WTC11 (cell line): Measurements from ENCODE around the gene CFAP77.

Experiments
- CTCF ChIP-seq: fragments of 200-600 bp; IDR thresholded peaks from 2 replicates; pipeline ENCODE4 v1.8.0; 2022; ENCODE audit warnings: antibody characterized with exemption
- ELF4 ChIP-seq: sonication (generic); formaldehyde crosslinking; IDR thresholded peaks from 2 replicates; pipeline ENCODE4 v1.8.1; 2022; ENCODE audit warnings: low read depth, mild to moderate bottlenecking, moderate library complexity, missing genetic modification reagents
- ESRRA ChIP-seq: sonication (generic); formaldehyde crosslinking; IDR thresholded peaks from 2 replicates; pipeline ENCODE4 v1.8.1; 2022; ENCODE audit warnings: mild to moderate bottlenecking, missing genetic modification reagents, borderline replicate concordance
- NR2C2 ChIP-seq: sonication (generic); formaldehyde crosslinking; IDR thresholded peaks from 2 replicates; pipeline ENCODE4 v1.8.0; 2022; ENCODE audit warnings: mild to moderate bottlenecking, missing genetic modification reagents
- NR3C1 ChIP-seq: sonication (generic); formaldehyde crosslinking; conservative IDR thresholded peaks from 2 replicates; pipeline ENCODE4 v1.8.1; 2023; ENCODE audit warnings: low read depth, mild to moderate bottlenecking, missing genetic modification reagents
- SP1 ChIP-seq: sonication (generic); formaldehyde crosslinking; conservative IDR thresholded peaks from 2 replicates; pipeline ENCODE4 v1.8.1; 2022; ENCODE audit warnings: missing genetic modification reagents
- ZNF671 ChIP-seq: fragments of 250-450 bp; sonication (Bioruptor Pico); IDR thresholded peaks from 2 replicates; pipeline ENCODE4 v1.8.0; 2021; ENCODE audit warnings: mild to moderate bottlenecking
- TF ChIP-seq, protein P1 (sequence below): sonication (generic); formaldehyde crosslinking; IDR thresholded peaks from 2 replicates; pipeline ENCODE4 v1.8.0; 2023; ENCODE audit warnings: missing genetic modification reagents
- TF ChIP-seq, protein P2 (sequence below): sonication (generic); formaldehyde crosslinking; IDR thresholded peaks from 2 replicates; pipeline ENCODE4 v1.8.1; 2023; ENCODE audit warnings: mild to moderate bottlenecking, missing genetic modification reagents, moderate library complexity
- TF ChIP-seq, protein P3 (sequence below): sonication (generic); formaldehyde crosslinking; IDR thresholded peaks from 2 replicates; pipeline ENCODE4 v1.8.1; 2023; ENCODE audit warnings: mild to moderate bottlenecking, missing genetic modification reagents
- TF ChIP-seq, protein P4 (sequence below): sonication (generic); formaldehyde crosslinking; IDR thresholded peaks from 2 replicates; pipeline ENCODE4 v1.8.0; 2023; ENCODE audit warnings: missing genetic modification reagents, mild to moderate bottlenecking, borderline replicate concordance

DNA sequence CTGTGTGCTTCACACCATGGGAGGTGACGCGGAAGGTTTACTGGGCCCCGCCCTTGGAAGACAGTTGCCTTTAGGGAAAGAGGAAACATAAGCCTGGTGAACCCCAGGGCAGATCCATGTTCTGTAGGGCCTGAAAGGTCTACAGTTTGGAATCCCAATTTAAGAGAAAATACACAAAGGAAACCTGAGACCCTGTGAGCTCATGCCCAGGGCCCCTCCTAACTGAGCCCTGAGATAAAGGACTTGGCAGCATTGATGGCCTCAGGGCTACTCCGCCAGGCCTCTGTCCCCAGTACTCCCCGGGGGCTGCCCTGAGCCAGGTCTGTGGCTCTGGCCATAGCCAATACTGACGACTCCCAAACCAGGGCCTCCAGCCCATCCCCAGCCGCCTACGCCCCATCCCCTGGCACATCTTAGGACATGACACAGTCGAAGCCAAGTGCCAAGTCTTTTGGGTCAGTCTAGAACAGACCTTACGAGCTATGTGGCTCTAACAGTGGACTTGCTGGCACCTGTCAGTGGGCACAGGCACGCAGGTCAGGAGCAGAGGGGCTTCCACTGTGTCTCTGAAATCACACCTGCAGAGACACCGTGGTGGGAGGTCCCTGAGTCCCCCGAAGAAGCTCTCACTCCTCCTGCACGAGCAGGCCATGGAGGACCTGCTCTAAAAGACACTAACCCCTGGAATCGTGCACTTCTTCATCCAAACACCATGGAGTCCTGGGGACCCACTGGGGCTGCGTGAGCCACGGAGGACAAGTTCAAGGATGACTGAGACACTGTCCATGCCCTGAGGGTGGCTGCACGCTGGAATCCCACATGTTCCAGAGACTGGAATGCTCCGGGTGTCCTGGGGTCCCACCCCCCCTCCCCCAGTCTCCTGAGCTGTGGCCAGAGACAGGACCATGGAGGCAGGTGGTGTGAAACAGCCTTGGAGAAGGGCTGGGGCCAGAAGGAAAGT, 132.1 kb downstream of the CFAP77 start:
- TF ChIP-seq CTCF (no peak), SP1 (CRISPR knock-in tag) (no peak), NR2C2 (CRISPR knock-in tag) (no peak), ZNF671 (CRISPR knock-in tag) (no peak), ESRRA (CRISPR knock-in tag) (no peak), NR3C1 (CRISPR knock-in tag) (no peak), ELF4 (CRISPR knock-in tag) (no peak)
- TF ChIP-seq, protein P1, sequence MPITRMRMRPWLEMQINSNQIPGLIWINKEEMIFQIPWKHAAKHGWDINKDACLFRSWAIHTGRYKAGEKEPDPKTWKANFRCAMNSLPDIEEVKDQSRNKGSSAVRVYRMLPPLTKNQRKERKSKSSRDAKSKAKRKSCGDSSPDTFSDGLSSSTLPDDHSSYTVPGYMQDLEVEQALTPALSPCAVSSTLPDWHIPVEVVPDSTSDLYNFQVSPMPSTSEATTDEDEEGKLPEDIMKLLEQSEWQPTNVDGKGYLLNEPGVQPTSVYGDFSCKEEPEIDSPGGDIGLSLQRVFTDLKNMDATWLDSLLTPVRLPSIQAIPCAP = no peak
- TF ChIP-seq, protein P2, sequence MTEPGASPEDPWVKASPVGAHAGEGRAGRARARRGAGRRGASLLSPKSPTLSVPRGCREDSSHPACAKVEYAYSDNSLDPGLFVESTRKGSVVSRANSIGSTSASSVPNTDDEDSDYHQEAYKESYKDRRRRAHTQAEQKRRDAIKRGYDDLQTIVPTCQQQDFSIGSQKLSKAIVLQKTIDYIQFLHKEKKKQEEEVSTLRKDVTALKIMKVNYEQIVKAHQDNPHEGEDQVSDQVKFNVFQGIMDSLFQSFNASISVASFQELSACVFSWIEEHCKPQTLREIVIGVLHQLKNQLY = no peak
- TF ChIP-seq, protein P3, sequence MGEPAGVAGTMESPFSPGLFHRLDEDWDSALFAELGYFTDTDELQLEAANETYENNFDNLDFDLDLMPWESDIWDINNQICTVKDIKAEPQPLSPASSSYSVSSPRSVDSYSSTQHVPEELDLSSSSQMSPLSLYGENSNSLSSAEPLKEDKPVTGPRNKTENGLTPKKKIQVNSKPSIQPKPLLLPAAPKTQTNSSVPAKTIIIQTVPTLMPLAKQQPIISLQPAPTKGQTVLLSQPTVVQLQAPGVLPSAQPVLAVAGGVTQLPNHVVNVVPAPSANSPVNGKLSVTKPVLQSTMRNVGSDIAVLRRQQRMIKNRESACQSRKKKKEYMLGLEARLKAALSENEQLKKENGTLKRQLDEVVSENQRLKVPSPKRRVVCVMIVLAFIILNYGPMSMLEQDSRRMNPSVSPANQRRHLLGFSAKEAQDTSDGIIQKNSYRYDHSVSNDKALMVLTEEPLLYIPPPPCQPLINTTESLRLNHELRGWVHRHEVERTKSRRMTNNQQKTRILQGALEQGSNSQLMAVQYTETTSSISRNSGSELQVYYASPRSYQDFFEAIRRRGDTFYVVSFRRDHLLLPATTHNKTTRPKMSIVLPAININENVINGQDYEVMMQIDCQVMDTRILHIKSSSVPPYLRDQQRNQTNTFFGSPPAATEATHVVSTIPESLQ (CRISPR knock-in tag) = no peak
- TF ChIP-seq, protein P4, sequence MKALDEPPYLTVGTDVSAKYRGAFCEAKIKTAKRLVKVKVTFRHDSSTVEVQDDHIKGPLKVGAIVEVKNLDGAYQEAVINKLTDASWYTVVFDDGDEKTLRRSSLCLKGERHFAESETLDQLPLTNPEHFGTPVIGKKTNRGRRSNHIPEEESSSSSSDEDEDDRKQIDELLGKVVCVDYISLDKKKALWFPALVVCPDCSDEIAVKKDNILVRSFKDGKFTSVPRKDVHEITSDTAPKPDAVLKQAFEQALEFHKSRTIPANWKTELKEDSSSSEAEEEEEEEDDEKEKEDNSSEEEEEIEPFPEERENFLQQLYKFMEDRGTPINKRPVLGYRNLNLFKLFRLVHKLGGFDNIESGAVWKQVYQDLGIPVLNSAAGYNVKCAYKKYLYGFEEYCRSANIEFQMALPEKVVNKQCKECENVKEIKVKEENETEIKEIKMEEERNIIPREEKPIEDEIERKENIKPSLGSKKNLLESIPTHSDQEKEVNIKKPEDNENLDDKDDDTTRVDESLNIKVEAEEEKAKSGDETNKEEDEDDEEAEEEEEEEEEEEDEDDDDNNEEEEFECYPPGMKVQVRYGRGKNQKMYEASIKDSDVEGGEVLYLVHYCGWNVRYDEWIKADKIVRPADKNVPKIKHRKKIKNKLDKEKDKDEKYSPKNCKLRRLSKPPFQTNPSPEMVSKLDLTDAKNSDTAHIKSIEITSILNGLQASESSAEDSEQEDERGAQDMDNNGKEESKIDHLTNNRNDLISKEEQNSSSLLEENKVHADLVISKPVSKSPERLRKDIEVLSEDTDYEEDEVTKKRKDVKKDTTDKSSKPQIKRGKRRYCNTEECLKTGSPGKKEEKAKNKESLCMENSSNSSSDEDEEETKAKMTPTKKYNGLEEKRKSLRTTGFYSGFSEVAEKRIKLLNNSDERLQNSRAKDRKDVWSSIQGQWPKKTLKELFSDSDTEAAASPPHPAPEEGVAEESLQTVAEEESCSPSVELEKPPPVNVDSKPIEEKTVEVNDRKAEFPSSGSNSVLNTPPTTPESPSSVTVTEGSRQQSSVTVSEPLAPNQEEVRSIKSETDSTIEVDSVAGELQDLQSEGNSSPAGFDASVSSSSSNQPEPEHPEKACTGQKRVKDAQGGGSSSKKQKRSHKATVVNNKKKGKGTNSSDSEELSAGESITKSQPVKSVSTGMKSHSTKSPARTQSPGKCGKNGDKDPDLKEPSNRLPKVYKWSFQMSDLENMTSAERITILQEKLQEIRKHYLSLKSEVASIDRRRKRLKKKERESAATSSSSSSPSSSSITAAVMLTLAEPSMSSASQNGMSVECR (CRISPR knock-in tag) = no peak
